Kidney (tissue), 14 donors: ENCODE results near the gene CLIP4. TPM values are rescaled to one million over a fixed set of nuclear protein-coding genes. Genes with fewer than 3 reads are reported as not detected.
A peak's percentile ranks its signal among the peaks of the same experiment; 100 is the strongest.

Source experiments
- DNase-seq, 5 donors: peaks; one replicate each; pipeline ENCODE4 v3.0.0-alpha.2; 2013 to 2020
- FAIRE-seq: peaks from 2 replicates; lab custom pipeline; 2012; peaks lifted over from hg19 to GRCh38; lab: Jason Lieb, UNC
- H3K27ac ChIP-seq, 2 donors: one replicate each; pipeline ENCODE4 v1.7.0; 2013; ENCODE audit warnings: low read depth in 2 of 2, low read length in 2 of 2, inconsistent platforms in 1 of 2
- H3K27me3 ChIP-seq: one replicate; pipeline ENCODE4 v1.7.1; 2013; ENCODE audit warnings: low read length, inconsistent platforms; ENCODE audit not compliant: control insufficient read depth, insufficient read depth
- H3K36me3 ChIP-seq, 3 donors: one replicate each; pipeline versions ENCODE4 v1.7.0 to v1.7.1; 2013; ENCODE audit warnings: low read length in 3 of 3, control low read depth in 1 of 3, inconsistent platforms in 1 of 3; ENCODE audit not compliant: insufficient read depth in 3 of 3, control insufficient read depth in 2 of 3
- H3K4me1 ChIP-seq, 3 donors: one replicate each; pipeline versions ENCODE4 v1.7.0 to v1.7.1; 2013; ENCODE audit warnings: low read length in 3 of 3, inconsistent platforms in 1 of 3, low read depth in 1 of 3; ENCODE audit not compliant: control insufficient read depth in 2 of 3, insufficient read depth in 2 of 3
- H3K4me3 ChIP-seq, 3 donors: one replicate each; pipeline versions ENCODE4 v1.7.0 to v1.8.1; 2013; ENCODE audit warnings: low read length in 3 of 3, control low read depth in 1 of 3, inconsistent platforms in 1 of 3
- H3K9ac ChIP-seq, 3 donors: one replicate each; pipeline versions ENCODE4 v1.7.0 to v1.7.1; 2013; ENCODE audit warnings: low read length in 3 of 3, control low read depth in 1 of 3, inconsistent platforms in 1 of 3
- H3K9me3 ChIP-seq, 3 donors: one replicate each; pipeline versions ENCODE4 v1.7.0 to v1.7.1; 2013; ENCODE audit warnings: low read length in 3 of 3, control low read depth in 1 of 3, inconsistent platforms in 1 of 3; ENCODE audit not compliant: control insufficient read depth in 2 of 3, insufficient read depth in 1 of 3
- CTCF ChIP-seq: IDR thresholded peaks from 3 replicates; pipeline ENCODE4 v1.5.1; 2012; ENCODE audit warnings: mild to moderate bottlenecking, moderate library complexity, borderline replicate concordance; ENCODE audit not compliant: insufficient read depth; ENCODE audit errors: extremely low read depth
- intact Hi-C: fragments of 100-400 bp; cut with DNase I; formaldehyde crosslinking; loops from one replicate; pipeline ENCODE4 v1.11.1; 2022
- polyA plus RNA-seq: library from polyadenylated mRNA; stranded (reverse); fragments of 350-450 nt; fragmentation: Illumina TruSeq; extraction: RNeasy Lipid Tissue Mini Kit (QIAGEN cat#74804); gene quantifications from one replicate; pipeline ENCODE4 v1.2.3, GENCODE V29; 2014; ENCODE audit warnings: low read depth, low replicate concordance; ENCODE audit not compliant: insufficient read depth
- total RNA-seq: library from RNA; stranded (reverse); fragmentation: NEBNext Ultra II Directional; extraction: Animal tissue kit (Norgen Biotek cat#: 25700); gene quantifications from one replicate; pipeline ENCODE4 v1.2.1, GENCODE V29; 2021
- donor health status: control.
- donor health status: control.
- donor health status: control.
- donor health status: control.
- donor health status: control.
- donor health status: DM: yes; HTN: yes; CAD: no.
- donor health status: Normal renal cell carcinoma (clear cell type).

The CLIP4 gene
- total and polyA plus RNA-seq, 2 donors from 2014 or later = 7.8 to 18.1 TPM

GRCh38 chr2:29215739-29216608 is 100.8 kb downstream of the CLIP4 start:
- no peak overlapping the region for H3K4me3 ChIP-seq
- H3K27ac ChIP-seq = no peak overlapping the region
- FAIRE-seq (no peak), DNase-seq (peak in 2 of 5 donors; percentile 4 to 19)
- no peaks in the 10 kb centered on the region for H3K27me3 ChIP-seq
- H3K9ac ChIP-seq = no peak overlapping the region
- TF ChIP-seq CTCF = no peak
- H3K9me3 ChIP-seq = no peaks in the 10 kb centered on the region
- no peaks in the 10 kb centered on the region for H3K4me1 ChIP-seq
- intact Hi-C loops = no loop called here
- no peaks in the 10 kb centered on the region for H3K36me3 ChIP-seq

DNA sequence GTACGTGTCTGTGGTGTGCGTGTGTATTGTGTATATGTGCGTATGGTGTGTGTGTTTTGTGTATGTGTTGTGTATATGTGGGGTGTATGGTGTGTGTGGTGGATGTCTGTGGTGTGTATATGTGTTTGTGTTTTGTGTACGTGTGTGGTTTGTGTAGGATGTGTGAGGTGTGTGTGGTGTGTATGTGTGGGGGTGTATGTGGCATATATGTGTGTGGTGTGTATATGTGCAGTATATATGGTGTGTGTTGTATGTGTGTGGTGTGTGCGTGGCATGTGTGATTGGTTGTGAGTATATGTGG is 101.3 kb downstream of the CLIP4 start:
- FAIRE-seq = no peak
- no peak for TF ChIP-seq CTCF
- H3K27ac ChIP-seq = no peak overlapping the region
- H3K36me3 ChIP-seq = no peaks in the 10 kb centered on the region
- no peak overlapping the region for H3K9ac ChIP-seq
- no peaks in the 10 kb centered on the region for H3K4me1 ChIP-seq
- peak in 1 of 5 donors; percentile 7 for DNase-seq
- no peak overlapping the region for H3K4me3 ChIP-seq
- intact Hi-C loops = no loop called here
- no peaks in the 10 kb centered on the region for H3K9me3 ChIP-seq
- no peaks in the 10 kb centered on the region for H3K27me3 ChIP-seq

- Histone ChIP-seq H3K27me3 (no peaks in the 10 kb centered on the region), H3K27ac (no peak overlapping the region), H3K9ac (no peak overlapping the region), H3K9me3 (no peaks in the 10 kb centered on the region), H3K36me3 (no peaks in the 10 kb centered on the region), H3K4me1 (no peaks in the 10 kb centered on the region), H3K4me3 (no peak overlapping the region)
- intact Hi-C loops = no loop called here
- DNase-seq (peak in 1 of 5 donors; percentile 9), FAIRE-seq (no peak)
- TF ChIP-seq CTCF = no peak
Measured at GRCh38 chr2:29218071-29218470, 102.9 kb downstream of the CLIP4 start.
